GM18498 (cell line): ENCODE measurements around the gene RIT1.
"Not testable (repeated sequence)": the region's sequence is repeated elsewhere in the genome, so short reads cannot be mapped to it uniquely, and the experiment has no call there.

Experiments
- ATAC-seq: cut with Tn5 transposase; IDR thresholded peaks from one replicate; pipeline ENCODE4 v1.9.1; 2021; ENCODE audit warnings: mild to moderate bottlenecking, moderate library complexity; ENCODE audit not compliant: unreplicated experiment

The RIT1 gene

DNA sequence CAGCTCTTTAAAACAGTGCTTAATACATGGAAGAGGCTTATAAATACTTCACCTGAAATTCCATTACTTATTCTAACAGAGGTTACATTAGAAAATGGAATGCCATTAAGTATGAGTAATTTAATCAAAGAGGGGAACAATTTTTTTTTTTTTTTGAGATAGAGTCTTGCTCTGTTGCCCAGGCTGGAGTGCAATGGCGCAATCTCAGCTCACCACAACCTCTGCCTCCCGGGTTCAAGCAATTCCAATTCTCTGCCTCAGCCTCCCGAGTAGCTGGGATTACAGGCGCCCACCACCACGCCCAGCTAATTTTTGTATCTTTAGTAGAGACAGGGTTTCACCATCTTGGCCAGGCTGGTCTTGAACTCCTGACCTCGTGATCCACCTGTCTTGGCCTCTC, 15.5 kb downstream of the RIT1 start:
- ATAC-seq = not testable (repeated sequence)

GRCh38 chr1:155893389-155894142, 17.6 kb downstream of the RIT1 start:
- no peak for ATAC-seq

GRCh38 chr1:155892796-155893195, 18.4 kb downstream of the RIT1 start:
- ATAC-seq = no peak

DNA sequence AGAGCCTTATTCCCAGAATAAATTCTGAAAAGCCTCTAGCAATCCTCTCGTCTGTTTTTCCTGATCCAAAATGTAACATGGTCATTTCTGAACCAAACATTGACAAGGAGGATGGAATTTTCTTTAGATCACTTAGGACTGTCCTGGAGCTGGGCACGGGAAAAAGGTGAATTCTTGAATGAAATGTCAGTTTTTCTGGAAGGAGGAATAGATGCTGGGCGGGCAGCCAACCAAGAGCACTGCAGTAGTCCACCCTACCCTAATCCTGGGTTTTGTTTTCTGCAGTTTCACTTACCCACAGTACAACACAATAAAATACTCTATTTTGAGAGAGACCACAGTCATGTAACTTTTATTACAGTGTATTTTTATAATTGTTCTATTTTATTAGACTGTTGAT, 20.9 kb downstream of the RIT1 start:
- no peak for ATAC-seq

DNA sequence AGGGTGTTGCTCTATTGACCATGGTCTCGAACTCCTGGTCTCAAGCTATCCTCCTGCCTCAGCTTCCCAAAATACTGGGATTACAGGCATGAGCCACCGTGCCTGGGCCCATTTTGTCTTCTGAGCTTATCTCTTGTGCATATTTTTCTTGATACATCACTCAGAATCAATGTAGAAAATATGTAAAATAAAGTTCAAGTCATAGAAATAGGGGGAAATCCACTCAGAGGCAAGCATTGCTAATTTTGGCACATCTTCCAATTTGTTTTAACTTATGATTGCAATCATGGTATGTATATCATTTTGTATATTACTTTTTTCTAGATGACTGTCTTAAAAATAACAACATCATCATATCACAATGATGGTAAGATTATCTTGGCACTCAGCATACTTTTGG, 21.6 kb downstream of the RIT1 start:
- ATAC-seq = no peak

DNA sequence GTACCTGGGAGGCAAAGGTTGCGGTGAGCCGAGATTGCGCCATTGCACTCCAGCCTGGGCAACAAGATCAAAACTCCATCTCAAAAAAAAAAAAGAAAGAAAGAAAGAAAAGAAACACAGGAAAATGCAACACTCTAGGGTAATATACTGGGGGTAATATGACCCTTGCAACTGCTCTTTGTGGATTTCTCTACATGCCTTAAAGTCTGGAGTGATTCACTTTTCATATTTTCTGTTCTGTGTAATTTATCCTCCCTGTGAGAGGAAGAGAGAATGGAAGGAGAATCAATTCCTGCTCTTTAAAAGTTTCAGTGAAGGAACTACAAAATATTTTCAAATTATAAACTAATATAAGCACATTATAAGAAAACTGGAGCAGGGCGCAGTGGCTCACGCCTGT, 22.7 kb downstream of the RIT1 start:
- ATAC-seq = no peak

DNA sequence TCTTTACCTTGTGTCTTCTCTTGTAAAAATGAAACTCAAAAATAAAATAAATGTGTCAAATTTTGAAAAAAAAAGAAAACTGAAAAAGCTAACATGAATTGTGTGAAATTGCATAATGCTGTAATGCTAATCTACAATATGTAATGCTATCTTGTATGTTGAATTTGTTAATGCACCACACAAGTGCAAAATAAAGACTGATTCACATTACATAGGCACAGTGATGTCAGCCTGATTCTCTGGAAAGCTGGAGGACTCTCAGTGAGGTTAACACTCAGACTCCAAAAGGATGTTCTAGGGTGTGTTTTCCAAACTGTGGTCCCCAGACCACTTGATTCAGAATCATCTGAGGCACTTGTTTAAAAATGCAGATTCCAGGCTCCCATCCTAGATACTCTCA, 26.2 kb downstream of the RIT1 start:
- ATAC-seq = no peak

- ATAC-seq = no peak
Measured at GRCh38 chr1:155884031-155884960, 26.9 kb downstream of the RIT1 start.

- ATAC-seq = no peak
Measured at GRCh38 chr1:155882766-155883165, 28.4 kb downstream of the RIT1 start.

DNA sequence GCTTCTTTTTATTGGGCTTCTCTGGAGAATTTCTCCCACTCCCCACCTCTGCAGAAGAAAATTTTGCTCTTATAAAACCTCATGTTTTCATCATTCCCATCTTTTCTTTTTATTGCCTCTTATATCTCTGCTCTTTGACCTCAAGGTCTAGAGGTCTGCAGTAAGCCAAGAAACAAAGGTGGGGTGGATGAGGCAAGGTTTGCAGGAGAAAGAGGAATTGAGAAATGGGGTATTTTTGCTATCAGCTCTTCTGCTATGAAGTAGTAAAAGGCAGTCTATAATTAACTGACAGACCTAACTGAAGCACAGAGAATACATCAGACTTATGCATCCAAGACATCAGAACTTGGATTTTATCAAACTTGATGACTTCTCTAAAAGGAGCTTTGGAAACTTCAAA, 28.9 kb downstream of the RIT1 start:
- ATAC-seq = no peak

- ATAC-seq = no peak
Measured at GRCh38 chr1:155880950-155881349, 30.2 kb downstream of the RIT1 start.

DNA sequence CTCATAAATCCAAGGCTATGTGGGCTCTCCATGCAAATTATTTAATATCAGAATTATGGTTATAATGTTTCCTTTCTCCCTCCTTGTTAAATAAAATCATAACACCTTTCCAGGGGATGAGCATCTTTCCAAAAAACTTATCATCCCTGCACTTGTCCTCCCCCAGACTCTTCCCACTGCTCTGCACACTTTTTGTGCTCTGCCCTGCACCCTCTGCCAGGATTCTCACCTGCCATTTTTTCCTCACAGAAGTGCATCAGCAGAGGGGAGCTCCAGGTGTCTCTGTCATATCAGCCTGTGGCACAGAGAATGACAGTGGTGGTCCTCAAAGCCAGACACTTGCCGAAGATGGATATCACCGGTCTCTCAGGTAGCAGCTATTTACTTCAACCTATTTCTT, 30.9 kb downstream of the RIT1 start:
- no peak for ATAC-seq

- ATAC-seq = no peak
Measured at GRCh38 chr1:155877945-155878344, 33.2 kb downstream of the RIT1 start.

DNA sequence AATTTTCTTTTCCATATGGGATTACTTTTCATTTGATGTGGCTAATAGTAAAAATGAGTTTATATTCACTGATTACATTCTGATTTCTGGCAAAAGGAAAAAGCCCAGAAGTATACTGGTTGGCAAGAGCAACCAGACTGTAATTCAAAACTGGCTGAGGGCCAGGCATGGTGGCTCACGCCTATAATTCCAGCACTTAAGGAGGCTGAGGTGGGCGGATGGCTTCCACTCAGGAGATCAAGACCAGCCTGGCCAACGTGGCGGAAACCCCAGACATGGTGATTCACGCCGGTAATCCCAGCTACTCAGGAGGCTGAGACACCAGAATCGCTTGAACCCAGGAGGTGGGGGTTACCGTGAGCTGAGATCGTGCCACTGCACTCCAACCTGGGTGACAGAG, 37.3 kb downstream of the RIT1 start:
- no peak for ATAC-seq

GRCh38 chr1:155872527-155872926, 38.6 kb downstream of the RIT1 start:
- ATAC-seq = no peak

DNA sequence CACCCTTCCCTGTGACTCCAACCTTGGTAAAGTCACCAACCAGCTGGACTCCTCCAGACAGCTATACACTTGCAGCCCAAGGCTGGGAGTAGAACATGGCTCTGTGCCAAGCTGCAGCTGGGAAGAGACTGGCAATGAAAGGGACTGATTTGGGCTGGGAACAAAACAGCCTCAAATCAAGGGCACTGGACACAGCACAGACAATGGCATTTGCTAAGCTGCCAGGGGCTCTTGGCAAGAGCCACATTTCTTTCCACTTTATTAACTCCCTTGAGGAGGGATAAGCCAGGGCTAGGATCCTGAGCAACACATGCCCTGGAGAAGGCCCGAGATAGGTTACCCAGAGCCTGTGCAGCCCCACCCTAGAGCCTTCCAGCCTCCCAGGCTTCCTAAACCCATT, 39.8 kb downstream of the RIT1 start:
- ATAC-seq = no peak

- no peak for ATAC-seq
Measured at GRCh38 chr1:155867766-155868165, 43.4 kb downstream of the RIT1 start.

DNA sequence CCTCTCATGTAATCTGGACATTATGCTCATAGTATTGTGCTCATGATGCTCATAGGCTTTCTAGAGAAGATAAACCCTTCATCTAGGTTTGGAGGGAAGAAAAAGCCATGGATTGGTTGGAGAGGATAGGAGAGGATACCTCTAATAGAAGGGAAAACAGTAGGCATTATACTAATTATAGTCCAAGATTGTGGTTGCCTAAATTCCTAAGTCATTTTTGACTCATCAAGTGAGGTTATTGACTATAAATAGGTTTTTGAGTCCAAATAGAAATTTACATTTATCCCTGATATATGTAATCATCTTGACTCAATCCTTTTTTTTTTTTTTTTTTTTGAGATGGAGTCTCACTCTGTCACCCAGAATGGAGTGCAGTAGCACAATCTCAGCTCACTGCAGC, 46.8 kb downstream of the RIT1 start:
- no peak for ATAC-seq

- no peak for ATAC-seq
Measured at GRCh38 chr1:155861896-155862295, 49.3 kb downstream of the RIT1 start.

- ATAC-seq = no peak
Measured at GRCh38 chr1:155860970-155861510, 50.1 kb downstream of the RIT1 start.

DNA sequence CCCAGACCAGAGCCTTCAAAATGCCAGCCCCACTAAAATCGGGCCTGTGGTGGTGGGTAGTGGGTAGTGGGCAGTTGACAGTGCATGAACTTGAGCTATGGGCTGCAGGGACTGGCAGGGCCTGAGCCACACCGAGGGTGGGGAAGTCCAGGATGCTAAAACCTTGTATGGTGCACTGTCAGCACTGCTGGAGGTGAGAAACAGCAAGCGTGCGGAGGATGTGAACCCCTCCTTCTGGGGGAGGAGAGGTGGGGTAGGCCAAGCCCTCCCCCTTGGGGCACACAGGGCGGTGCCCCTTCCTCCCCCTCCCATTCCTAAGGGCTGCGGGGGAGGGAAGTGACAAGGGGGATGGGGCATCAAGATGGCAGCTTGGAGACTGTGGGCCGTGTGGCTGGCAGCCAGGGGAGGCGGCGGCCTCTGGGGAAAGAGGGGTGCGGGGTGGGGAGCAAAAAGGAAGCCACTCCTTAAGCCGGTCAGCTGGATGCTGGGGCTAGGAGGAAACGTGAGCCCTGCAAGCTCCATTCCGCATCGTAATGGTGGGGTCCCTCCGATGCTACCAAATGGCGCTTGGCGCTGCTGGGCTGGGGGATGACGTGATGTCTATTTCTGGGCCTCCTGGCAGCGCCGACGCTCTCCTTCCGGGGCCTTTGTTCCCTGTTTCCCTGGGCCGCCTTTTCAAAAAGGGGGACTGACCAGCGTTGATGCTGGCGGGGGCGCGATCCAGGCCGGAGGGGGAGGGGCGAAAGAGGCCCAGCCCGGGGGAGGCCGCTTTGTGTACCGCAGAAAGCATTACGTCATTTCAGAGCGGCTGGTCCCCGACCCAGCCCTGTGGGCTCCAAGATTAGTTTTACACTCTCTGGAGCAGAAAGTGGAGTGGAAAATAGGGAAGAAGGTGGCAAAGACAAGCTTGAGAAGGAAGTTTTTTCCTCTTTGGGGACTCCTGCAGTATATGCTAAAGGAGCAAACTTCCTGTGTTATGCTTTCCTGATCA, 51.0 kb downstream of the RIT1 start:
- ATAC-seq = peak; percentile 21
